ENCODE data around the gene RFC4. TPM values are rescaled to one million over a fixed set of nuclear protein-coding genes. Genes with fewer than 3 reads are reported as not detected.

Gene RFC4
- total and polyA plus RNA-seq, 2 donors (not counting 3 experiments of a cell fraction or from before 2014, with no cell fraction given): 6.2 to 33.7 TPM

DNA sequence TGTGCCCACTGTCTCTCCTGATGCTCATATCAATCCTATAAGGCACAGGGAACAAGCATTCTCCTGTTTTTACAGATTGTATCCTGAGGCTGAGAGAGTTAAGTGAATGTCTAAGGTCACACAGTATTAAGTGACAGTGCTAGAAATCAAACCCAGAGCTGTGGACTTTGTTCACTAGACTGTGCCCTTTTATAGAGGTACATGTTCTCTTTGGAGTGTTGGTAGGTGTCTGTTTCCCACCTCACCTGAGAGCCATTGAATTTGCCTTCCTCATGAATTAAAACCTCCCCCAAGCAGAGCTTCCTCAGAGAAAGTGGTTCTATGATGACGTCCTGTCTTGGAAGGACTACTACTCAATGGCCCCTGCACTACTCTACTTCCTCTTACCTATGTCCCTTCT, 48.7 kb upstream of the RFC4 start:
- TF ChIP-seq GATA2 (IDR thresholded peaks at IDR 0.05; ENCODE audit: insufficient read depth, insufficient read length, low read depth, low read length): no peak
- TF ChIP-seq EZH2 (IDR thresholded peaks at IDR 0.05; ENCODE audit: borderline replicate concordance, low read depth, low read length, severe bottlenecking): no peak
- TF ChIP-seq FOS (IDR thresholded peaks at IDR 0.05; ENCODE audit: borderline replicate concordance, insufficient read depth, low read length): no peak
- TF ChIP-seq MYC (IDR thresholded peaks at IDR 0.05; ENCODE audit: low read depth, low read length): no peak
- no peak for TF ChIP-seq JUN (IDR thresholded peaks at IDR 0.05; ENCODE audit: borderline replicate concordance, insufficient read depth, insufficient read length, low read depth)
- TF ChIP-seq, protein P1, sequence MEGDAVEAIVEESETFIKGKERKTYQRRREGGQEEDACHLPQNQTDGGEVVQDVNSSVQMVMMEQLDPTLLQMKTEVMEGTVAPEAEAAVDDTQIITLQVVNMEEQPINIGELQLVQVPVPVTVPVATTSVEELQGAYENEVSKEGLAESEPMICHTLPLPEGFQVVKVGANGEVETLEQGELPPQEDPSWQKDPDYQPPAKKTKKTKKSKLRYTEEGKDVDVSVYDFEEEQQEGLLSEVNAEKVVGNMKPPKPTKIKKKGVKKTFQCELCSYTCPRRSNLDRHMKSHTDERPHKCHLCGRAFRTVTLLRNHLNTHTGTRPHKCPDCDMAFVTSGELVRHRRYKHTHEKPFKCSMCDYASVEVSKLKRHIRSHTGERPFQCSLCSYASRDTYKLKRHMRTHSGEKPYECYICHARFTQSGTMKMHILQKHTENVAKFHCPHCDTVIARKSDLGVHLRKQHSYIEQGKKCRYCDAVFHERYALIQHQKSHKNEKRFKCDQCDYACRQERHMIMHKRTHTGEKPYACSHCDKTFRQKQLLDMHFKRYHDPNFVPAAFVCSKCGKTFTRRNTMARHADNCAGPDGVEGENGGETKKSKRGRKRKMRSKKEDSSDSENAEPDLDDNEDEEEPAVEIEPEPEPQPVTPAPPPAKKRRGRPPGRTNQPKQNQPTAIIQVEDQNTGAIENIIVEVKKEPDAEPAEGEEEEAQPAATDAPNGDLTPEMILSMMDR (IDR thresholded peaks at IDR 0.05; ENCODE audit: extremely low read depth in 1 of 2, insufficient read depth in 1 of 2, low read depth in 1 of 2, low read length in 2 of 2): no peak
- Histone ChIP-seq H3K4me2 (ENCODE audit: insufficient read depth, low read length) (no peak overlapping the region), H2AFZ (ENCODE audit: low read depth, low read length) (no peak overlapping the region), H3K9ac (replicated peaks; ENCODE audit: extremely low read depth, insufficient read depth, low read length) (no peak overlapping the region), H3K9me3 (replicated peaks; ENCODE audit: control insufficient read depth, insufficient read depth, low read length) (no peaks in the 10 kb centered on the region), H3K36me3 (ENCODE audit: control insufficient read depth in 2 of 2, extremely low read depth in 1 of 2, insufficient read depth in 2 of 2, low read length in 2 of 2) (no peaks in the 10 kb centered on the region), H3K4me3 (replicated peaks in 1 of 3; ENCODE audit: insufficient read depth in 1 of 3, low read depth in 1 of 3, low read length in 3 of 3) (no peak overlapping the region), H3K4me1 (ENCODE audit: control insufficient read depth, extremely low read depth, insufficient read depth, low read length) (no peaks in the 10 kb centered on the region), H3K27me3 (ENCODE audit: control insufficient read depth in 2 of 2, insufficient read depth in 2 of 2, low read length in 2 of 2) (no peaks in the 10 kb centered on the region), H3K9me1 (replicated peaks; ENCODE audit: control insufficient read depth, extremely low read depth, insufficient read depth, low read length) (no peaks in the 10 kb centered on the region), H4K20me1 (replicated peaks; ENCODE audit: control insufficient read depth, extremely low read depth, insufficient read depth, low read length) (no peaks in the 10 kb centered on the region), H3K79me2 (ENCODE audit: control insufficient read depth, insufficient read depth, low read length) (no peaks in the 10 kb centered on the region), H3K27ac (ENCODE audit: insufficient read depth, low read depth, low read length) (no peak overlapping the region)
- intact Hi-C loops (cut with micrococcal nuclease): no loop called here
- CTCF ChIA-PET: interaction anchor here (0.8 kb wide), 1 partner anchor 310 kb away, joined by 4 read pairs; no protein-coding TSS in a partner anchor
- POLR2A ChIA-PET: no interaction called here
- no peak for DNase-seq (ENCODE audit: low read depth, low spot score)
- FAIRE-seq: no peak
- BruUV-seq (replicated peaks): no TSS peak
- dilution Hi-C loops (cut with MboI; ENCODE audit: extremely low pct_ligation_motif_present, low sequenced_read_pairs): no loop called here

Data from endothelial cell of umbilical vein (primary cell).